GM11168 (cell line): ENCODE results near the gene C10orf67.

Experiments used
- in situ Hi-C: fragments of 300-500 bp; cut with MboI; formaldehyde crosslinking; loops from one replicate; pipeline ENCODE4 v1.12.0; 2022; ENCODE audit warnings: low sequenced_read_pairs; ENCODE audit not compliant: unreplicated experiment

C10orf67 gene

GRCh38 chr10:23200997-23201652 is 143.5 kb downstream of the C10orf67 start:
- in situ Hi-C loops = no loop called here

GRCh38 chr10:23200586-23200985 is 144.0 kb downstream of the C10orf67 start:
- in situ Hi-C loops = no loop called here

GRCh38 chr10:23199768-23200511 is 144.7 kb downstream of the C10orf67 start:
- in situ Hi-C loops = no loop called here

- in situ Hi-C loops = no loop called here
These were observed 145.4 kb downstream of the C10orf67 start for GRCh38 chr10:23198940-23199767.

DNA sequence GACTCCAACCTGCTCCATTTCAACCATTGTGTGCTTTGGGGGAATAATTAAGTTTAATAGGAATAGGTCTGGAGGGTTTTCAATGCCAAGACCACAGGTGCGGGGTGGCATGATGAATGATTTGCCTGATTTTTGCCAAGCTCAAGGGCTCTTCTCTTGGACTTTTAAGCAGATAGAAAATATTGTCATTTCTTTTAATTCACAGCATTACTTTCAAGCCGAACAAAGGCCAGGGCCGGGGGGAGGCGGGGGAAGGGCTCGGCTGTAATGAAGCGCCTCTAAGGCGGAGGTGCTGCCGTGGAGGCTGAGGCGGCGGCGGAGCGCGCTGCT is 146.0 kb downstream of the C10orf67 start:
- in situ Hi-C loops = no loop called here

DNA sequence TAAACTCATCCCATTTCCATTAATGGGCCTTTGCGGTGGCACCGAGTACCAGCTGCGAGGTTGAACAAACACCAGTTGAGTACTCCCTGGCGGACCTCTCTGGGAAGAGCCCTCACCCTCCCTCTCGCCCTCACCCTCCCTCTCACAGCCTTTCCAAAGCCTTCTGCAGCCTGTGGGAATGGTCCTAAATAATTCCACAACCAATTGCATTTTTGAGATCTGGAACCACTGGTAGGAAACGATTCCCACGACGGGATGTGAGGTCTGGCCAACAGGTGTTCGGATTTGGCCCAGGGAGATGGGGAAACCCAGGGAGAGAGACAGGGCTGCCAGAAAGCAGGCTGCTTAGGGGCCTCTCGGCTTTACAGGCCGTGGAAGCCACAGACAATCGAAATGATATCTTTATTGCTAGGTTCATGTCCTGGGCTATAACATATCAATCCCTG is 147.2 kb downstream of the C10orf67 start:
- in situ Hi-C loops = no loop called here

DNA sequence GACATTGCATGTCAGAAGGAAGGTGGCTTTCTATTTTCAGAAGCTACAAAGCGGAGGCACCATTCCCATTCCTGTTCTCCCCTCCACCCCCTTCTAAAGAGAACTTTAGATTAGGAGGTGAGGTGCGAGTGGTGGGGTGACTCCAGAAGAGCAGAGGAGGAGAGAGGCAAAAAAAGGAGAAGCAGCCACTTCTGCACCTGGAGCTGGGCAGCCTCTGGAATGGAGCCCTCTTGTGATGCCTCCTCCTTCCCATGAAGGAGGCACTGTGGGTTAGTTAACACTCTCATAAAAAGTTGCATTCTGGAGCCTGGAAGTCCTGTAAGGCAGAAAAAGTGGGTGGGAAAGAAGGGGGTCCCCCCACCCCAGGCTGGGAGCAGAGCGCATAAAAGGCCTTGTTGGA is 147.7 kb downstream of the C10orf67 start:
- in situ Hi-C loops = no loop called here

DNA sequence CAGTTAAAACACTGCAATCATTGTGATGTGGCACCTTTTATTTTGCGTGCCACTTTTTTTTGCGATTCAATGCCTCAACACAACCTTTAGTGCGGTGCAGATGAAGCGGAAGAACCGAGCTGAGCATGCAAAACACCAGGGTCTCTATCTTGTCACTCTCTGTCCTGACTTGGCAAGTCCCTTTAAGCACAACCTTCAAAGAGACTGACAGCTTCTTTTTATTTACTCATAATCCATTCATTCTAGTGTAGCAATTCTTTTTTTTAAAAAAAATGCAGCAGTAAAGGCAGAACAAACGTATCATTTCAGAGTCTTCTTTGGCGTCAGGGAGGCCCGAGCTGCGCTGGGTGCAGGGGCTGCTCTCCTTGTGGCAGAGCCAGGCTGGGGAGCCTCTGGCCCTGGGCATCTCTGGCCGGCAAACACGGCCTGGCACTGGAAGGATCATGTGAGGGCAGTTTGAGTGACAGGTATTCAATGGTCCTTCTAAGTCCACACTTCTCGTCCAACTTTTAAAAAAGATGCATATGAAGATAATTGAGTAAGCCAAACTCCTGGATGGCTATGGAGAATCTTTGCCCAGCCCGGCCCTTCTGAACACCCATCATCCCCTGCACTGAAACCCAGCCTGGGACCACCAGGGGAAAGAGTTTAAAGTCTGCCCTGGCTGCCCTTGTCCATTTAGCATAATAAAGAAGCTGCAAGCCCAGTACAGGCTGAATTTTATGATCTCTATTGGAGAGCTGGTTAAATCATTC is 148.6 kb downstream of the C10orf67 start:
- in situ Hi-C loops = no loop called here

DNA sequence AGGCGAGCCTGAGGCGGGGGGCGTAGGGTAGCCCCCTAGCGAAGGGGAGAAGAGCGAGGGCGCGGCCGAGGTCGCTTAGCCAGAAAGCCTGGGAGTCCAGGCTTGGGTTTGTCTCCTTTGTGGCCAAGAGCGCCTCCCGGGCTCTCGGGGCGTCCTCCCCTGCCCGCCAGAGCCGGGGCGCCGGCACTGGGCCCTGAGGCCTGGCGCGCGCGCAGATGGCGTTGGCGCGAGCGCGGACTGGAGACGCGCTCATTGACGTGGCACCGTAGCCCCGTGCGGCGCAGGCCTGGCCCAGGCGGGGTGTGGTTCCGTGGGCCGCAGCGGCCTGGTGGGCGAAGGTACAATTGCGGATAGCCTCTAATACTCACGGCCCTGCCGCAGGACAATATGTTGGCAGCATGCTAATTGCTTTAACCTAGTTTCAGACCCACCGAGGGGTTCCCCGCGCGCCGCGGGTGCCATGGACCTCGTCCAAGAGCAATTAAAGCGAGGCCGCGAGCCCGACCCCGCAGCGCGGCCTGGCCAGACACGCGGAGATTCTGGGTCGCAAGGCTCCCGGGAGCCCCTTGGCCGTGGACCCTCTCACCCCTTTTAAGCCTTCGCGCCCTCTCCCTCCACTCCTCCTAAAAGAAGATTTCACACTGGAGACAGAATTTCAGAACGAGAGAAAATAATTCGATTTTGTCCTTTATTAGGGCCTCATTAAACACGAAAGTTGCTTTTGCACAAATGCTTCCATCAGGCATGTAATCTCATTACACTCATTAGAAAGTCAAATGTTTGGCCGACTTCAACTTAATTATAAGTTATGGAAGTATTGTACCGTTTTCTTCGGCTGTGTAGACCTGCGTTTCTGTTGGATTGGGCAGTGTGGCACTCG is 149.4 kb downstream of the C10orf67 start:
- in situ Hi-C loops = no loop called here

GRCh38 chr10:23194471-23194965 is 150.1 kb downstream of the C10orf67 start:
- in situ Hi-C loops = no loop called here

DNA sequence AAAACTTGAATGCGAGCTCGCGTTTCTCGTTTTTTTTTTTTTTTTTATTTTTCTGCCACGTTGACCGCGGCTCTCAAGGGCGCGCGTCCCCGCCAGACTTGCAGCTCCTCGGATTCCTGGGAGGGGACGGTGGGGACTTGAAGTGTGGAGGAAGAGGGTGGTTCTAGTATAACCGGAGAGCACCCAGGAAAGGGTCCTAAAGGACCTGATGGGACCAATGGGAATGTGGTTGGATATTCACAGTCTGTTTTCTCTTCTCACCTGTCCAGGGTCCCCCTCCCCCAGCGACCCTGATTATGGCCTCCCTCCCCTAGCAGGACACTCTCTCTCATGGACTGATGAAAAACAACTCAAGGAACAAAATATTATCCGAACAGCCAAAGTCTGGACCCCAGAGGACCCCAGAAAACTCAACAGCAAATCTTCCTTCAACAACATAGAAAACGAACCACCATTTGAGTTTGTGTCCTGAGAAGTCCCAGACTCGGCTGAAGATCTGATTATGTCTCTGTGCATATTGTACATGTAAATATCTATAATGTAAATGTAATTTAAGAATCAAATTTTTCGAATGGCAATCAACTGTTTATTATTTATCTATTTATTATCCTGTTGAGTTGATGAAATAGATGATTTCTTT is 151.0 kb downstream of the C10orf67 start:
- in situ Hi-C loops = no loop called here

GRCh38 chr10:23192712-23193434 is 151.7 kb downstream of the C10orf67 start:
- in situ Hi-C loops = no loop called here

DNA sequence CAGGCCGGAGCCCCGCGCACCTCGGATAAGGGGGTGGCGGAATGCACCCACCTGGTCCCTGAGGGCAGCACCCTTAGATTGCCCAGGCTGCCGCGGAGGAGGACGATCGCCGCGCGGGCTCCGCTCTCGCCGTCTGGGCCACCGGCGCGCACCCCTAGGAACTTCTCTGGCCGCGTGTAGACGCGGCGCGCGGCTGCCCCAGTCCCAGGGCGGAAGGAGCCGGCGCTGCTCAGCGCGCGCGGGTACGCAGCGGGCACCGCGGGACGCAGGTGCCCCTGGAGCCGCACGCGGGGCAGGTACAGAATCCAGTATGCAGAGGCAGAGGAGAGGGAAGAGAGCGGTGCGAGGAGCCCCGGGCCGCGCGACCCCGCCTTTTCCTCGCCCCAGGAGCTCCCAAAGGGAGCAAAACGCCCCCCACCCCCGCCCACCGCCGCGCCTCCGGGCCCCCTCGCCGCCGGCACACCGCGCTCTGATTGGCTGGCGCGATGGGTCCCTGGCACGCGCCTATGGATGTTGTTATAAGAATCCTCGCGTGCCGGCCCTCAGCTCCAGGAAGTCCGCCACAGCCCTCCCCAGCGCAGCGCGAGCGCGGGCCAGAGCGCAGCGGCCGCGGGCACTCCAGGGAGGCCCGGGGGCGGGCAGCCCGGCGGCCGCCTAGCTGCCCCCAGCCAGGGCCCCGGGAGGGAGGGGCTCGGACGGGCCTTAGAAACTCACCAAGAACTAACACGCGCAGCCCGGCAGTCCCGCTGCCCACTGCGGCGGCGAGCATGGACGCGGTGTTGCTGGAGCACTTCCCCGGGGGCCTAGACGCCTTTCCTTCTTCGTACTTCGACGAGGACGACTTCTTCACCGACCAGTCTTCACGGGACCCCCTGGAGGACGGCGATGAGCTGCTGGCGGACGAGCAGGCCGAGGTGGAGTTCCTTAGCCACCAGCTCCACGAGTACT is 152.6 kb downstream of the C10orf67 start, which contains the start of gene PTF1A:
PTF1A (plus strand) TSS at position 549 of the 948 bp plus-strand sequence; CDS start at position 768, 219 bp downstream.
- in situ Hi-C loops = no loop called here

DNA sequence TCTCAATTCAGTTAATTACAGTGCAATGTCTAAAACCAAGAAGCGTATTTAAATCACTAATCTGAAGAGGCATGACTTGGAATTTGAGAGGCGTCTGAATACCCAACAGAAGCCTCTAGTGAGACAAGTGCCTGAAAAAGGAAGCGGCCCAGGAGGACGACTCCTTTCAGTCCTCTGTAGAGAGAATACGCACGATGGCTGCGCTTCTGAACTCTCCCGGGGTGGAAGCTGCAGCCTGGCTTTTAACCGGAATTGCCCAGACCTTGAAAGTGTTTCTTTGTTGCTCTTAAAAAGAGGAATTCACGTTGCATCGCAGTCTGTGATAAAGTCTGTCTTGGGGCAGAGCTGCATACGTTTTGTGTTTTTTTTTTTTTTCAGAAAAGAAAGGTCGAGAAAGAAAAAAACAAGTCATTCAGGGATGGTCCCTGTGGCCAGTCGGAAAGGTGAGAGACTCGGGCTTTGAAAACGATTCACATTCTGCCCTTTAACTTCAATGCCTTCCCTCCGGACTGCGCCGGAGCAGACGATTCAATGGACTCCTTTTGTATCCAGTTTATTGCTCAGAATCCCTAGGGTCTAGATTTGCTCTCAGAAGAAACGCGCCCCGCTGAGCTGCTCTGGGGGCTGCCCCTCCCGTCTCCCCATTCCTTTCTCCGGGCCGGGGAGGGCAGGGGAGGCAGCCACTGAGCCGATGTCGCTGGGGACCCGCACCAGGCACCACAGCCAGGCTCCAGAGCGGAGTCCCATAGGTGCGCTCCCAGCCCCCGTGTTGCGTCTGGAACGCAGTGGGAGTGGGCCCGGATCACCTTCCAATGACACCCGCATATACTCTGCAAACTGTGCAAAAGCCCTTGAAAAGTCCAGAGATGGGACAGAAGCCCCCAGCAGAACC is 153.5 kb downstream of the C10orf67 start:
- in situ Hi-C loops = no loop called here

DNA sequence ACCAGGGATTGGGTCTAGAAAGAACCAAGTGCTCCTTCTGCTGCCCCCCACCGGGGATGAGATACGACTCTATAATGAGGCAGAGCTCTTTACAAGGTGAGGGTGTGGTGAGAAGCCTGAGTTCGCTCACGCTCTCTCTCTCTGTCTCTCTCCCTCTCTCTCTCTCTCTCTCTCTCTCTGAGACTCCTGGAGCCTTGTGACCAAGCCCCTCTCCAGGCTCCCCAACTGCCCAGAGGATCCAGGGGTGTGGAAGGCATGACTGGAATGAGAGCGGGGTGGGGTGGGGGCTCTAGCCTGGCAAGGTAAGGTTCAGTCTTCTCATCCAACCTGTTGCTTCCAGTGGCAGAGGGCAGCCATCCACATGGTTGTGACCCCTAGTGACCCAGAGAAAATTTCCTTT is 155.6 kb downstream of the C10orf67 start:
- in situ Hi-C loops = no loop called here

DNA sequence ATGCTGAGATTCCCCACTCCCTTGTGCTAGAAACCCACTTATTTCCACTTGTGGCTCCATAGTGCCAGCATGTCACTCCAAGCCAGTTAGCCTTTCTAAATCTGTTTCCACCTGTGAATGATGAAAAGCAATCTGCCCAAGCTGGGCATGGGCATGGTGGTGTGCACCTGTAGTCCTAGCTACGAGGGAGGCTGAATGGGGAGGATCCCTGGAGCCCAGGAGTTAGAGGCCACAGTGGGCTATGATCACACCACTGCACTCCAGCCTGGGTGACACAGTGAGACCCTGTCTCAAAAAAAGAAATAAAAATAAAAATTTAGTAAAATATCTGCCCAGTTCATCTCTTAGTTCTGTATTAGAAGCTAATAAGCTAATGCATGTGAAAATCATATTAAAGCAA is 157.4 kb downstream of the C10orf67 start:
- in situ Hi-C loops = no loop called here
